GM23248 (cell line): ENCODE measurements around the gene ENOSF1. TPM values are rescaled to one million over a fixed set of nuclear protein-coding genes. Genes with fewer than 3 reads are reported as not detected.

Experiments used
- DNase-seq: peaks from one replicate; pipeline ENCODE4 v3.0.0-alpha.2; 2015
- H2AFZ ChIP-seq: fragments of 200-600 bp; sonication (generic); 2 replicates; pipeline ENCODE4 v1.6.1; 2016; ENCODE audit warnings: antibody characterized with exemption
- H3F3A ChIP-seq: fragments of 200-600 bp; sonication (generic); 2 replicates; pipeline ENCODE4 v1.6.1; 2016; ENCODE audit warnings: mild to moderate bottlenecking, antibody characterized with exemption, mixed run types; ENCODE audit not compliant: insufficient read depth
- H3K27ac ChIP-seq: fragments of 200-600 bp; sonication (generic); 2 replicates; pipeline ENCODE4 v1.5.1; 2016; ENCODE audit warnings: mild to moderate bottlenecking
- H3K27me3 ChIP-seq: fragments of 200-600 bp; sonication (generic); replicated peaks from 2 replicates; pipeline ENCODE4 v1.6.1; 2016; ENCODE audit warnings: mild to moderate bottlenecking; ENCODE audit not compliant: insufficient read depth
- H3K36me3 ChIP-seq: fragments of 200-600 bp; sonication (generic); 2 replicates; pipeline ENCODE4 v1.6.1; 2016; ENCODE audit warnings: low read depth, mild to moderate bottlenecking
- H3K4me1 ChIP-seq: fragments of 200-600 bp; sonication (generic); 2 replicates; pipeline ENCODE4 v1.6.1; 2016; ENCODE audit warnings: mild to moderate bottlenecking; ENCODE audit not compliant: insufficient read depth
- H3K4me2 ChIP-seq: fragments of 200-600 bp; sonication (generic); one replicate; pipeline ENCODE4 v1.6.1; 2016; ENCODE audit warnings: mild to moderate bottlenecking; ENCODE audit not compliant: unreplicated experiment
- H3K4me3 ChIP-seq: fragments of 200-600 bp; sonication (generic); 2 replicates; pipeline ENCODE4 v1.5.1; 2016; ENCODE audit warnings: mild to moderate bottlenecking
- H3K79me2 ChIP-seq: fragments of 200-600 bp; sonication (generic); 2 replicates; pipeline ENCODE4 v1.6.1; 2016; ENCODE audit warnings: mild to moderate bottlenecking; ENCODE audit not compliant: insufficient read depth
- H3K9ac ChIP-seq: fragments of 200-600 bp; sonication (generic); 2 replicates; pipeline ENCODE4 v1.6.1; 2016; ENCODE audit warnings: mild to moderate bottlenecking
- H3K9me2 ChIP-seq: fragments of 200-600 bp; sonication (generic); 2 replicates; pipeline ENCODE4 v1.6.1; 2016; ENCODE audit warnings: mixed run types, mild to moderate bottlenecking, moderate library complexity; ENCODE audit not compliant: insufficient read depth
- H3K9me3 ChIP-seq: fragments of 200-600 bp; sonication (generic); one replicate; pipeline ENCODE4 v1.6.1; 2017; ENCODE audit warnings: low read depth
- H4K20me1 ChIP-seq: fragments of 200-600 bp; sonication (generic); 2 replicates; pipeline ENCODE4 v1.6.0; 2016; ENCODE audit not compliant: insufficient read depth
- EZH2 ChIP-seq: fragments of 200-600 bp; sonication (generic); IDR thresholded peaks from 2 replicates; pipeline ENCODE4 v1.6.1; 2018; ENCODE audit warnings: antibody characterized with exemption, mild to moderate bottlenecking; ENCODE audit not compliant: insufficient read depth, poor library complexity, severe bottlenecking
- EZH2phosphoT487 ChIP-seq: fragments of 200-600 bp; sonication (generic); IDR thresholded peaks from 2 replicates; pipeline ENCODE4 v1.6.1; 2018; ENCODE audit warnings: antibody characterized with exemption, moderate library complexity, mild to moderate bottlenecking, low read depth; ENCODE audit not compliant: insufficient read depth
- WGBS, 2 experiments: methylation state at CpG; one replicate each; pipeline ENCODE4 v1.1.6; 2015 to 2017; ENCODE audit warnings: low lambda C conversion rate in 2 of 2, low coverage in 1 of 2; ENCODE audit errors: missing lambda C conversion rate in 2 of 2; 5-methylcytosine and 5-hydroxymethylcytosine counted together
- in situ Hi-C: fragments of 300-500 bp; cut with MboI; formaldehyde crosslinking; loops from 2 replicates; pipeline ENCODE4 v1.15.0; 2020
- polyA plus RNA-seq: library from polyadenylated mRNA; unstranded; fragments of >200 nt; fragmentation: Nextera tagmentation; extraction: Ambion mirVana; gene quantifications from 2 replicates; pipeline ENCODE4 v1.2.1, GENCODE V29; 2016
- total RNA-seq: library from RNA; depleted of rRNA; stranded (reverse); fragments of >200 nt; shearing (Covaris generic); gene quantifications from 2 replicates; pipeline ENCODE4 v1.2.3, GENCODE V29; 2014

Gene ENOSF1
- total and polyA plus RNA-seq, 2 experiments from 2014 or later: 17.5 to 20.0 TPM

- Histone ChIP-seq H3K9ac (peak overlapping the region; percentile 95), H3K79me2 (peaks cover 41% of the 10 kb centered on the region), H4K20me1 (no peaks in the 10 kb centered on the region), H3K9me3 (no peaks in the 10 kb centered on the region), H2AFZ (peak overlapping the region; percentile 84), H3K4me2 (peak overlapping the region; percentile 97), H3K27ac (peak overlapping the region; percentile 76), H3K4me1 (peaks cover 16% of the 10 kb centered on the region), H3K36me3 (no peaks in the 10 kb centered on the region), H3K27me3 (no peaks in the 10 kb centered on the region), H3K9me2 (no peaks in the 10 kb centered on the region), H3F3A (peaks cover 20% of the 10 kb centered on the region), H3K4me3 (peak overlapping the region; percentile 83)
- in situ Hi-C loops: no loop called here
- WGBS, 2 experiments: 80 to 82% methylated on average over 3 of the region's 3 CpGs
- no peak for DNase-seq
- no peak for TF ChIP-seq EZH2
- TF ChIP-seq EZH2phosphoT487: no peak
Measured at GRCh38 chr18:710418-711300, 1.8 kb downstream of the ENOSF1 start.

- no peaks in the 10 kb centered on the region for H4K20me1 ChIP-seq
- peaks cover 41% of the 10 kb centered on the region for H3K79me2 ChIP-seq
- H3K27me3 ChIP-seq: no peaks in the 10 kb centered on the region
- in situ Hi-C loops: no loop called here
- no peak for DNase-seq
- no peak overlapping the region for H3K9ac ChIP-seq
- no peak for TF ChIP-seq EZH2
- TF ChIP-seq EZH2phosphoT487: no peak
- H3K36me3 ChIP-seq: no peaks in the 10 kb centered on the region
- H3F3A ChIP-seq: peaks cover 11% of the 10 kb centered on the region
- H3K4me3 ChIP-seq: no peak overlapping the region
- H3K27ac ChIP-seq: no peak overlapping the region
- H2AFZ ChIP-seq: no peak overlapping the region
- H3K9me2 ChIP-seq: no peaks in the 10 kb centered on the region
- 100% methylated on average over 1 of the region's 1 CpG for WGBS, 2 experiments
- no peak overlapping the region for H3K4me2 ChIP-seq
- H3K4me1 ChIP-seq: peaks cover 9% of the 10 kb centered on the region
- H3K9me3 ChIP-seq: no peaks in the 10 kb centered on the region
Measured at GRCh38 chr18:709771-710170, 2.7 kb downstream of the ENOSF1 start.

DNA sequence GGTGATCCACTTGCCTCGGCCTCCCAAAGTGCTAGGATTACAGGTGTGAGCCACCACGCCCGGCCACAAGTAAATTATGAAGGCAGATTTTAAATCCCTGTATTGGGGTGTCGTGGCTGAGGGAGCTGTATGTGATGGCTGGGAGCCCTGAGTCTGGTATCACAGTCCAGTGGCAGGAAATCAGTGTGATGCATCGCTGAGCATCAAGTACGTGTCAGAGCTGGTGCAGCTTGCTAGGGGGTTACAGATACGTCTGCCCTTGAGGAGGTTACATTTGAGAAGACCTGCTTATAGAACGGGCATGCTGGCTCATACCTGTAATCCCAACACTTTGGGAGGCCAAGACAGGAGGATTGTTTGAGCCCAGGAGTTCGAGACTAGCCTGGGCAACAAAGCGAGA, 4.3 kb downstream of the ENOSF1 start:
- H3K36me3 ChIP-seq: no peaks in the 10 kb centered on the region
- no peaks in the 10 kb centered on the region for H3K9me3 ChIP-seq
- H3K27ac ChIP-seq: no peak overlapping the region
- no peak for DNase-seq
- no peak overlapping the region for H3K4me3 ChIP-seq
- H3F3A ChIP-seq: peaks cover 11% of the 10 kb centered on the region
- no peak overlapping the region for H3K9ac ChIP-seq
- H3K79me2 ChIP-seq: peaks cover 41% of the 10 kb centered on the region
- peaks cover 15% of the 10 kb centered on the region for H3K4me1 ChIP-seq
- H3K4me2 ChIP-seq: no peak overlapping the region
- no peak overlapping the region for H2AFZ ChIP-seq
- TF ChIP-seq EZH2 (no peak), EZH2phosphoT487 (no peak)
- H3K27me3 ChIP-seq: no peaks in the 10 kb centered on the region
- in situ Hi-C loops: no loop called here
- WGBS, 2 experiments: 96 to 99% methylated on average over 10 of the region's 10 CpGs
- H4K20me1 ChIP-seq: no peaks in the 10 kb centered on the region
- H3K9me2 ChIP-seq: no peaks in the 10 kb centered on the region

- peaks cover 40% of the 10 kb centered on the region for H3K79me2 ChIP-seq
- TF ChIP-seq EZH2 (no peak), EZH2phosphoT487 (no peak)
Measured at GRCh38 chr18:706405-706804, 6.0 kb downstream of the ENOSF1 start.

More at GRCh38 chr18:706405-706804, 6.0 kb downstream of the ENOSF1 start:
- Histone ChIP-seq H3K9me3 (no peaks in the 10 kb centered on the region), H3K4me3 (no peak overlapping the region), H3F3A (peaks cover 15% of the 10 kb centered on the region), H3K27ac (no peak overlapping the region), H4K20me1 (no peaks in the 10 kb centered on the region), H2AFZ (no peak overlapping the region), H3K36me3 (no peaks in the 10 kb centered on the region), H3K9ac (no peak overlapping the region), H3K4me1 (peaks cover 27% of the 10 kb centered on the region), H3K9me2 (no peaks in the 10 kb centered on the region), H3K4me2 (no peak overlapping the region), H3K27me3 (no peaks in the 10 kb centered on the region)
- WGBS, 2 experiments: 92 to 93% methylated on average over 8 of the region's 8 CpGs
- in situ Hi-C loops: no loop called here
- DNase-seq: no peak
